Measurements from ENCODE around the gene RPS2.

Gene RPS2

DNA sequence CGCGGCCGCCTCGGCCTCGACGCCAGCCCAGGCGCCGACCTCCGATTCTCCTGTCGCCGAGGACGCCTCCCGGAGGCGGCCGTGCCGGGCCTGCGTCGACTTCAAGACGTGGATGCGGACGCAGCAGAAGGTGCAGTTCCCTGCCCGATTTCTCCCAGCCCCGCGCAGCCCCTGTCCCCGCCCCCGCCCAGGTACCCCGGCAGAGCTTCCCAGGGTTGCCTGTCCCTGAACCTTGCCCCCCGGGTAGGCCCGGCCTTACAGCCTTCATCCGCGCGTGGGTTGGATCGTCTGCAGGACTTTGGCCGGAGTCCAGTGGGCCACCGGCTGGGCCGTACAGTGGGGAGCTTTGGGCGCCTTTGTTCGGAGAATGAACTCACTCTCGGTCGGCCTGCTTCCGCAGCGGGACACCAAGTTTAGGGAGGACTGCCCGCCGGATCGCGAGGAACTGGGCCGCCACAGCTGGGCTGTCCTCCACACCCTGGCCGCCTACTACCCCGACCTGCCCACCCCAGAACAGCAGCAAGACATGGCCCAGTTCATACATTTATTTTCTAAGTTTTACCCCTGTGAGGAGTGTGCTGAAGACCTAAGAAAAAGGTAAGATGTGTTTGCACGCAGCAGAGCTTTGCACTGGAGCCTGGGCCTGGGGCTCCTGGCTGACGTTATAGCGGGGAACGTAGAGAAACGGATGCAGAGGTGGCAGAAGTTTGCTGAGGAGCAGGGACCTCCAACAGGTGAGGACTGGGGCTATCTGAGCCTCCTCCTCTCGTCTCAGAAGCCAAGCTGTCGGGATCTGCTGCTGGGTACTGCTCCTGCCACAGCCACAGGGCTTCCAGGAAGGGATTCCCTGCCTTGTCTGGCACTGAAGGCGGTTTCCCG is 20.0 kb upstream of the RPS2 start (continued):
- TF ChIP-seq, protein P1, sequence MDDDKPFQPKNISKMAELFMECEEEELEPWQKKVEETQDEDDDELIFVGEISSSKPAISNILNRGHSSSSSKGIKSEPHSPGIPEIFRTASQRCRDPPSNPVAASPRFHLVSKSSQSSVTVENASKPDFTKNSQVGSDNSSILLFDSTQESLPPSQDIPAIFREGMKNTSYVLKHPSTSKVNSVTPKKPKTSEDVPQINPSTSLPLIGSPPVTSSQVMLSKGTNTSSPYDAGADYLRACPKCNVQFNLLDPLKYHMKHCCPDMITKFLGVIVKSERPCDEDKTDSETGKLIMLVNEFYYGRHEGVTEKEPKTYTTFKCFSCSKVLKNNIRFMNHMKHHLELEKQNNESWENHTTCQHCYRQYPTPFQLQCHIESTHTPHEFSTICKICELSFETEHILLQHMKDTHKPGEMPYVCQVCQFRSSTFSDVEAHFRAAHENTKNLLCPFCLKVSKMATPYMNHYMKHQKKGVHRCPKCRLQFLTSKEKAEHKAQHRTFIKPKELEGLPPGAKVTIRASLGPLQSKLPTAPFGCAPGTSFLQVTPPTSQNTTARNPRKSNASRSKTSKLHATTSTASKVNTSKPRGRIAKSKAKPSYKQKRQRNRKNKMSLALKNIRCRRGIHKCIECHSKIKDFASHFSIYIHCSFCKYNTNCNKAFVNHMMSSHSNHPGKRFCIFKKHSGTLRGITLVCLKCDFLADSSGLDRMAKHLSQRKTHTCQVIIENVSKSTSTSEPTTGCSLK (tag by site-specific recombination; IDR thresholded peaks at IDR 0.05), result no peak
- peak; percentile 41 for TF ChIP-seq ZFHX2 (tag by site-specific recombination; conservative IDR thresholded peaks at IDR 0.05)
- TF ChIP-seq ZNF776 (tag by site-specific recombination; IDR thresholded peaks at IDR 0.05; ENCODE audit: borderline replicate concordance), result no peak
- TF ChIP-seq ZNF777 (tag by site-specific recombination; IDR thresholded peaks at IDR 0.05; ENCODE audit: borderline replicate concordance), result no peak
- TF ChIP-seq SP2 (tag by site-specific recombination; IDR thresholded peaks at IDR 0.05), result no peak; the same call in 1 of the 2 replicates
- no peak for TF ChIP-seq ZBTB48 (tag by site-specific recombination; IDR thresholded peaks at IDR 0.05)

DNA sequence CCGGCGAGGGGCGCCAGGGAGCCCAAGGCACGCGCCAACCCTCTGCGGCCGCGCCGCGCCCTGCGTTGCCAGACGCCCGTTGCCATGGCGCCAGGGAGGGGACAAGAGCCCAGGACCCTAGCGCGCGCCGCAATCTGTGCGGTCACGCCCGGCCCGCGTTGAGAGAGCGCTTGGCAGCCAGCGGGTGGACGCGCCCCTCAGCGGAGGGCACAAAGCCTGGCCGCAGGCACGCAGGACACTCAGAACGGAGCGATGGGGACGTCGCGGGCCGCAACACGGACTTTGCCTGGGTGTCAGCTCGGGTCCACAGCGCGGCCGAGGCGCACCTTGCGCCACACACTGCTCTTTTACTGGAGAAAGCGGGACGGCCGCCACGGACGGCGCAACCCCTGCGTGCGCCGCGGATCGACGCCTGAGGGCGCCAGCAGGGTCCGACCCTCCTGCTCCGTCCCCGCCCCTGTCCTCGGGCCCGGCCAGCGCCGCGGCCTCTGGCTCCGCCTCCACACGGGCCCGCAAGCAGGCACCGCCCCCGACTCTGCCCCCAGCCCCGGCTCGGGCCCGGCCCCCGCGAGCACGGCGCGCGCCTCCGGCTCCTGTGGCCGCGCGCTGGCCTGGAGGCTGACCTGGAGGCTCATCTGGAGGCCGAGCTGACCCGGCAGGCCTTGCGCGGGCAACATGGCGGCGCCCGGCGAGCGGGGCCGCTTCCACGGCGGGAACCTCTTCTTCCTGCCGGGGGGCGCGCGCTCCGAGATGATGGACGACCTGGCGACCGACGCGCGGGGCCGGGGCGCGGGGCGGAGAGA is 19.1 kb upstream of the RPS2 start, which contains the start of gene GFER:
Gene GFER (plus strand): TSS at position 650 of the 803 bp plus-strand sequence. CDS start 26 bp downstream, at position 676.
- no peaks in the 10 kb centered on the region for H3K9me3 ChIP-seq (ENCODE audit: control insufficient read depth, insufficient read depth, low read depth, low read length)
- CTCF ChIA-PET, result interaction anchor here (0.5 to 4.5 kb wide), 3 partner anchors 14 to 1236 kb away, joined by 3 to 28 read pairs (median 3); no protein-coding TSS in a partner anchor
- POLR2A ChIA-PET, result interaction anchor here (1.0 to 6.3 kb wide), 4 partner anchors 12 to 172 kb away, joined by 6 to 46 read pairs (median 10); partner anchors contain the start of genes RPS2, TBL3 and TRAF7
- H3K27ac ChIP-seq (ENCODE audit: extremely low read depth, low read depth, low read length), result peak within 1 kb of the TSS; percentile 83
- H3K4me1 ChIP-seq (ENCODE audit: control insufficient read depth, insufficient read depth, low read length), result peaks cover 7% of the 10 kb centered on the region; the same call in 1 of the 2 replicates
- peak within 1 kb of the TSS; percentile 73 for H3K4me3 ChIP-seq (ENCODE audit: low read depth, low read length)
- H3K36me3 ChIP-seq (ENCODE audit: control insufficient read depth in 2 of 2, insufficient read depth in 1 of 2, low read length in 2 of 2), result peaks cover 0 to 32% of the 10 kb centered on the region in 2 experiments; a peak in 1 of 3 replicates
- TF ChIP-seq ZNF184 (tag by site-specific recombination; IDR thresholded peaks at IDR 0.05) (peak; percentile 75; the same call in 1 of the 2 replicates), IKZF3 (tag by site-specific recombination; IDR thresholded peaks at IDR 0.05) (peak; percentile 53), ZNF624 (tag by site-specific recombination; IDR thresholded peaks at IDR 0.05) (no peak), ZNF510 (tag by site-specific recombination; IDR thresholded peaks at IDR 0.05; ENCODE audit: insufficient replicate concordance) (no peak), ZNF530 (tag by site-specific recombination; IDR thresholded peaks at IDR 0.05; ENCODE audit: low read depth) (no peak), HOXA7 (CRISPR knock-in tag; IDR thresholded peaks at IDR 0.05; ENCODE audit: borderline replicate concordance) (no peak), GLI4 (tag by site-specific recombination; IDR thresholded peaks at IDR 0.05) (no peak), ZNF623 (tag by site-specific recombination; IDR thresholded peaks at IDR 0.05) (no peak), KLF16 (tag by site-specific recombination; IDR thresholded peaks at IDR 0.05) (peak; percentile 94), ZNF596 (tag by site-specific recombination; IDR thresholded peaks at IDR 0.05) (peak; percentile 74), KLF8 (tag by site-specific recombination; IDR thresholded peaks at IDR 0.05) (peak; percentile 68; the same call in 1 of the 2 replicates), ZNF670 (tag by site-specific recombination; IDR thresholded peaks at IDR 0.05; ENCODE audit: low read depth) (no peak), ZNF202 (tag by site-specific recombination; IDR thresholded peaks at IDR 0.05; ENCODE audit: borderline replicate concordance) (no peak), OVOL3 (tag by site-specific recombination; IDR thresholded peaks at IDR 0.05) (no peak), ZBTB17 (tag by site-specific recombination; IDR thresholded peaks at IDR 0.05) (peak; percentile 94), ZBTB48 (tag by site-specific recombination; IDR thresholded peaks at IDR 0.05) (peak; percentile 86)
- TF ChIP-seq, protein P2, sequence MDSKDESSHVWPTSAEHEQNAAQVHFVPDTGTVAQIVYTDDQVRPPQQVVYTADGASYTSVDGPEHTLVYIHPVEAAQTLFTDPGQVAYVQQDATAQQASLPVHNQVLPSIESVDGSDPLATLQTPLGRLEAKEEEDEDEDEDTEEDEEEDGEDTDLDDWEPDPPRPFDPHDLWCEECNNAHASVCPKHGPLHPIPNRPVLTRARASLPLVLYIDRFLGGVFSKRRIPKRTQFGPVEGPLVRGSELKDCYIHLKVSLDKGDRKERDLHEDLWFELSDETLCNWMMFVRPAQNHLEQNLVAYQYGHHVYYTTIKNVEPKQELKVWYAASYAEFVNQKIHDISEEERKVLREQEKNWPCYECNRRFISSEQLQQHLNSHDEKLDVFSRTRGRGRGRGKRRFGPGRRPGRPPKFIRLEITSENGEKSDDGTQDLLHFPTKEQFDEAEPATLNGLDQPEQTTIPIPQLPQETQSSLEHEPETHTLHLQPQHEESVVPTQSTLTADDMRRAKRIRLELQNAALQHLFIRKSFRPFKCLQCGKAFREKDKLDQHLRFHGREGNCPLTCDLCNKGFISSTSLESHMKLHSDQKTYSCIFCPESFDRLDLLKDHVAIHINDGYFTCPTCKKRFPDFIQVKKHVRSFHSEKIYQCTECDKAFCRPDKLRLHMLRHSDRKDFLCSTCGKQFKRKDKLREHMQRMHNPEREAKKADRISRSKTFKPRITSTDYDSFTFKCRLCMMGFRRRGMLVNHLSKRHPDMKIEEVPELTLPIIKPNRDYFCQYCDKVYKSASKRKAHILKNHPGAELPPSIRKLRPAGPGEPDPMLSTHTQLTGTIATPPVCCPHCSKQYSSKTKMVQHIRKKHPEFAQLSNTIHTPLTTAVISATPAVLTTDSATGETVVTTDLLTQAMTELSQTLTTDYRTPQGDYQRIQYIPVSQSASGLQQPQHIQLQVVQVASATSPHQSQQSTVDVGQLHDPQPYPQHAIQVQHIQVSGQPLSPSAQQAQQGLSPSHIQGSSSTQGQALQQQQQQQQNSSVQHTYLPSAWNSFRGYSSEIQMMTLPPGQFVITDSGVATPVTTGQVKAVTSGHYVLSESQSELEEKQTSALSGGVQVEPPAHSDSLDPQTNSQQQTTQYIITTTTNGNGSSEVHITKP (tag by site-specific recombination; IDR thresholded peaks at IDR 0.05), result peak; percentile 50
- TF ChIP-seq, protein P3, sequence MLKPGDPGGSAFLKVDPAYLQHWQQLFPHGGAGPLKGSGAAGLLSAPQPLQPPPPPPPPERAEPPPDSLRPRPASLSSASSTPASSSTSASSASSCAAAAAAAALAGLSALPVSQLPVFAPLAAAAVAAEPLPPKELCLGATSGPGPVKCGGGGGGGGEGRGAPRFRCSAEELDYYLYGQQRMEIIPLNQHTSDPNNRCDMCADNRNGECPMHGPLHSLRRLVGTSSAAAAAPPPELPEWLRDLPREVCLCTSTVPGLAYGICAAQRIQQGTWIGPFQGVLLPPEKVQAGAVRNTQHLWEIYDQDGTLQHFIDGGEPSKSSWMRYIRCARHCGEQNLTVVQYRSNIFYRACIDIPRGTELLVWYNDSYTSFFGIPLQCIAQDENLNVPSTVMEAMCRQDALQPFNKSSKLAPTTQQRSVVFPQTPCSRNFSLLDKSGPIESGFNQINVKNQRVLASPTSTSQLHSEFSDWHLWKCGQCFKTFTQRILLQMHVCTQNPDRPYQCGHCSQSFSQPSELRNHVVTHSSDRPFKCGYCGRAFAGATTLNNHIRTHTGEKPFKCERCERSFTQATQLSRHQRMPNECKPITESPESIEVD (tag by site-specific recombination; IDR thresholded peaks at IDR 0.05), result no peak
- TF ChIP-seq, protein P4, sequence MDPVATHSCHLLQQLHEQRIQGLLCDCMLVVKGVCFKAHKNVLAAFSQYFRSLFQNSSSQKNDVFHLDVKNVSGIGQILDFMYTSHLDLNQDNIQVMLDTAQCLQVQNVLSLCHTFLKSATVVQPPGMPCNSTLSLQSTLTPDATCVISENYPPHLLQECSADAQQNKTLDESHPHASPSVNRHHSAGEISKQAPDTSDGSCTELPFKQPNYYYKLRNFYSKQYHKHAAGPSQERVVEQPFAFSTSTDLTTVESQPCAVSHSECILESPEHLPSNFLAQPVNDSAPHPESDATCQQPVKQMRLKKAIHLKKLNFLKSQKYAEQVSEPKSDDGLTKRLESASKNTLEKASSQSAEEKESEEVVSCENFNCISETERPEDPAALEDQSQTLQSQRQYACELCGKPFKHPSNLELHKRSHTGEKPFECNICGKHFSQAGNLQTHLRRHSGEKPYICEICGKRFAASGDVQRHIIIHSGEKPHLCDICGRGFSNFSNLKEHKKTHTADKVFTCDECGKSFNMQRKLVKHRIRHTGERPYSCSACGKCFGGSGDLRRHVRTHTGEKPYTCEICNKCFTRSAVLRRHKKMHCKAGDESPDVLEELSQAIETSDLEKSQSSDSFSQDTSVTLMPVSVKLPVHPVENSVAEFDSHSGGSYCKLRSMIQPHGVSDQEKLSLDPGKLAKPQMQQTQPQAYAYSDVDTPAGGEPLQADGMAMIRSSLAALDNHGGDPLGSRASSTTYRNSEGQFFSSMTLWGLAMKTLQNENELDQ (tag by site-specific recombination; IDR thresholded peaks at IDR 0.05; ENCODE audit: low read depth), result no peak
